Effector CD8-positive, alpha-beta T cell (primary cell): ENCODE results near the gene CHKB.

Experiments used
- DNase-seq: peaks from one replicate; lab custom pipeline; 2025; lab: John Stamatoyannopoulos, UW

Gene CHKB

DNA sequence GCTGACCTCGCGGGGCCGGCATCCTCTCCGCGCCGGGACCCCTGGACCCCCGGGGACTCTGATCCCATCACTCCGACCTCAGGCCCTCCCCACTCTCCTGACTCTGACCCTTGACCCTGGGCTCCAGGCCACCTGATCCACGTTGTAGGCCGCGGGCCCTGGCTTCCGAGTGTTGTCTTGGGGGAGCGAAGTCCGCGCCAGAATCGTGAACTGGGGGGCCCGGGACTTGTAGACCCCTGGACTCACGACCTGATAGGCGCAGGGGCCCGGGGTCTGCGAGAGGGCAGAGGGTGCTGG lies 52.1 kb downstream of the CHKB start:
- no peak for DNase-seq

DNA sequence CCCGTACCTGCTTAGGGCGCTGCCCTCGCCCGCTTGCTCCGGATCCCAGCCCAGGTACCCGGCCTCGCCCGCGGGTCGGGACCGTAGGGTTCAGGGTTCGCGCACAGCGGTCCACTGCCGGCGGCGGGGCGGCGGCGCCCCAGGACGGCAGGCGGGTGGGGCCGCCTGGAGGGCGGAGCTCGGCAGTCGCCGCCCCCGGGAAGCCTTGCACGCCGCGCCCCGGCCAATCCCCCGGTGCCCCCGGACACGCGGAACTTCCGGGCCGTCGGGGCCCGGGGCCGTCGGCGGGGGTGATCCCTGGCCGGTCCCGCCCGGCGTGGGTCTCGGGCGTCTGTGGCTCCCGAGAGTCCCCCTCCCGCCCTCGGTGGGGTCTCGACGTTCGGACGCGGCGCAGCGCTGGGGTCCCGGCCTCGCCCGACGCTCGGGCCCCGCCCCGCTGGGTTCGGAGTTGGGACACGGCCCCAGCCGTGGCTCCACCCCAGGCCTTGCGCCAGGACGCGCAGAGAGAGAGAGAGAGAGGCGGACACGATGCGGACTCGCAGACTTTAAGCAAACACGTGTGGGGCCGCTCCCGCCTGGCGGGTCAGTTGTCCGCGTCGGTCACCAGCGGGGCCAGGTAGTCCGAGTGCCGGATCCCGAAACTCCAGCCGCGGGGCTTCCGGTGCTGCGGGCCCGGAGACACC lies 52.6 kb downstream of the CHKB start, which contains the start of gene TYMP:
Gene TYMP (minus strand): TSS at position 116 of the 683 bp plus-strand sequence. CDS start 303 bp downstream, outside the sequence.
- DNase-seq: no peak

DNA sequence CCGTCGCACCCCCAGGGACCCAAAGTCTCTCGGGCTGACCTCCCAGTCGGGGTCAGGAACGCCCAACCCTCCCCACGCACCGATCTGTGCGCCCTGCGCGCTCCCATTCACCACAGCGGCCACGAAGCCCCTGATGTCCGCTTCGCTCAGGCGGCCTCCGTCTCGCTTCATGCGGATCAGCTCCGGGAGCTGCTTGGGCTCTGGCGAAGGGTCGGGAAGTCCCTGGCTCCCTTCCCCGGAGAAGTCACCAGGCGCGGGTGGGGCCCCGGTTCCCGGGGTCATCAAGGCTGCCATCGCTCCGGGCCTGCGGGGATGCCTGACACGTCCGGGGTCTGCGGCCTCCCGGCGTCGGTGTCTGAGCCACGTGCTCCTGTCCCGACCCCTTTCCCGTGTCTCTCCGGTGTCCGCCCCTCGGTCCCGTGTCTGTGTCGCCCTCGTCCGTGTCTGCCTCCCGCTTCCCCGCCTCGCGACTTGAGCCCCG lies 53.2 kb downstream of the CHKB start:
- DNase-seq: no peak
